Stimulated activated CD8-positive, alpha-beta memory T cell treated with anti-CD3 and anti-CD28 coated beads, Interleukin-12 subunit alpha, Interleukin-12 subunit beta, amount 100 ng/mL, for 24 hours (primary cell): ENCODE measurements around the gene TMOD2.

Experiments
- DNase-seq: peaks from one replicate; pipeline ENCODE4 v3.0.0-alpha.2; 2020; ENCODE audit errors: extremely low read depth

Gene TMOD2

DNA sequence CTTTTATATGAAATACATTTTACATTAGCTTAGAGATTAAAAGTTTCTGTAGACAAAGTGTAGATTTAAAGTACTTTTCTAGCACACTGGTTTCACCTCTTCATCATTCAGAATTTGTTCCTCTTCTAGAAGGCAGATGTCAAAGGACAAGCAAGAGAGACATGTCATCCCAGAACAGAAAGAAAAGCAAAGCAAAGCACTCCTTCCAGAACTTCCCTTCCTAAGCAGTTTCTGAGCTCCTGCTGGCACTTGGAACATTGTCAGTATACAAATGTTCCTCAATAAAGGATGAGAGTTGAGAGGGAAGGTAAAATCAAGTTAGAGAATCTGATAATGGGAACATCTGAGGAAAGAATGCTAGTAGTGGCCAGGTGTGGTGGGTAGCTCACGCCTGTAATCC lies 104.2 kb downstream of the TMOD2 start:
- DNase-seq = no peak

DNA sequence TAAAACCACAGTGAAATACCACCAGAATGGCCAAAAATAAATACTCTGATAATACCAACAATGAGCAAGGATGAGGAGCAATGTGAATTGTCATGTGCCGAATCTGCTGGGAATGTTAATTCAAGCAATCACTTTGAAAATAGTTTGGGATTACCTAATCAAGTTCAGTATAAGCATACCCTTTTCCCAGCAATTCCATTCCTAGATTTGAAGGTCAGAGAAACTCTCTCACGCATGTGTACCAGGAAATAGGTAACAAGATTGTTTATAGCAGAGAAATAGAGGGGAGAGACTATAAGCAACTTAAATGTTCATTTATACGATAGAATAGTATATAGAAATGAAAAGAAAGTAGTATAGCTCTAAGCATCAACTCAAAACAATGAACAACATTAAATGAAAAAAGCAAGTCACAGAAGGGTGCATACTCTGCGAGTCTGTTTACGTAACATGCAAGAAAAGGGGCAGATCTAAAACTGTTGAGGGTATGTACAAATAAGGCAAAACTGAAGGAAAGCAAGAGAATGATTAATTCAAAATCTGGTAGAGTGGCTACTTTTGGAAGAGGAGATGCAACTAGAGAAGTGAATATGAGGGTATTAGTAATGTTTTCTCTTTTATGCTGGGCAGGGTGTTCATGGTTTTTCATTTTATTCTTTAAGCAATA lies 105.5 kb downstream of the TMOD2 start:
- no peak for DNase-seq

DNA sequence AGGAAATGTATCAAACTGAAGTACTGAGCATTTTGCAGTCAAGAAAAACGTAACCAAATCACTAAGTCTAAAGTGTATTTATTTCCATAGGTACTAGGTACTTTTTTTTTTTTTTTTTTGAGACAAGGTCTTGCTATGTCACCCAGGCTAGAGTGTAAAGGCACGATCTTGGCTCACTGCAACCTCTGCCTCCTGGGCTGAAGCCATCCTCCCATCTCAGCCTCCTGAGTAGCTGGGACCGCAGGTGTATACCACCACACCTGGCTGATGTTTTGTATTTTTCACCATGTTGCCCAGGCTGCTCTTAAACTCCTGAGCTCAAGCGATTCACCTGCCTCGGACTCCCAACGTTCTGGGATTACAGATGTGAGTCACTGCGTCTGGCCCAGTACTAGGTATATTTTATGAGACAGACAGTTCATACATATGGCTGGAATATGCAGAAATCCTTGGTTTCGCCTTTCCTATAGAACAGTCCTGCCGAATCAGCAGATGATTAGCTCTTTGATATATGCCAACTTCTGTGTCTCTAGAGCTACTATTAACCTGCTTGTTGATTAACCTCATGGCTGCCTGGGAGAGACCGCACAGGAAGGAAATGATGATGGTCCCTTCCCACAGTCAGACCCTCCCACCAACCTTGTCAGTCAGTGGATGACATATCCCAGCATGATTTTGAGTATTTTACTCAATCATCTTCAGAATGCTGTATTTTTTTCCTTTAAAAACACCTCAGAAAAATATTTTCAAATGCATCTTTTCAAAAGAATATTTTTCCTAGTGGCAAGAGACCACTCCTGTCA lies 110.4 kb downstream of the TMOD2 start:
- DNase-seq = peak; percentile 10

DNA sequence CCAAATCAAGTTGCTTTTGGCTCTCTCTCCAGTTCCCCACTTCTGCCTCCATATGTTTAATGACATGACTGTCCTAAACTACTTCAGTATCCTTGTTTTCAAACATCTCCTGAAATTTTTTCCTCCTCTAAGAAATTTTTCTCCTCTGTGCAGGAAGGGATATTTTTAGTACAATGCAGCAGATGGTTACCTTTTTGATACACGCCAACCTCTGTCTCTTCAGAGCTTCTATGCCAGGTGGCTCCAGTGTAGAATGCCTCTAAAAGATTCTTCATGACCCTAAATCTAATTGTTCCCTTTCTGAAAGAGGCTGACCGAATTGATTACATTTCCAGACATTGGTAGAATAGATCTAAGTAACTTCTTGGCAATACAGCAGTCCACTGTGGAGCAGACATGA lies 111.7 kb downstream of the TMOD2 start:
- no peak for DNase-seq

DNA sequence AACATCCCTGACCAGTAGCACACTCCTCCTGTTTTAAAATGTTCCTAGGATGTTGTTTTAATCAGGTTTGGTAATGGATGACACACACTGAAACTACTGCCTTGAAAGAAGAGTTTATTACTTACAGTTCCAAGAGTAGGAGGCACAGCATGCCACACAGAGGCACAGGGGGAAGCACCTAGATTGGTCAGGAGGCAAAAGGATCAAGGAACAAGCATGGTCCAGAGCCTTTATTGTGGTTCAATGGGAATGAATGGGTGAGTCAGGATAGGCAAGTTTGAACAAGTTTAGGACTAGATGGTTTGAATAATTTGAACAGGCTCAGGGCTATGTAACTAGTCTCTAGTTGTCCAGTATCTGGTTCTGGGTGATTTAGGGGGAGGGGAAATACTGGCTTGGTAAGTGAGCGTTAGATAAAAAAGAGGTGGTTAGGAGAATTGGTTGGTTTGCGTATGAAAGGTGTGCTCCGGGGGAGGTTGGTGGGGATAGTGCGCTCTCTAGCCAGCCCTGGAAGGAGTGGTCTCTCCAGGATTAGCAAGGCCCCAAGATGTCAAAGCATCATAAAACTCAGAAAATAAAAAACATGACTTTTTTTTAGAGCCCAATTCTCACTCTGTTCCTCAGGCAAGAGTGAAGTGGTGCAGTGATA lies 113.1 kb downstream of the TMOD2 start:
- no peak for DNase-seq

DNA sequence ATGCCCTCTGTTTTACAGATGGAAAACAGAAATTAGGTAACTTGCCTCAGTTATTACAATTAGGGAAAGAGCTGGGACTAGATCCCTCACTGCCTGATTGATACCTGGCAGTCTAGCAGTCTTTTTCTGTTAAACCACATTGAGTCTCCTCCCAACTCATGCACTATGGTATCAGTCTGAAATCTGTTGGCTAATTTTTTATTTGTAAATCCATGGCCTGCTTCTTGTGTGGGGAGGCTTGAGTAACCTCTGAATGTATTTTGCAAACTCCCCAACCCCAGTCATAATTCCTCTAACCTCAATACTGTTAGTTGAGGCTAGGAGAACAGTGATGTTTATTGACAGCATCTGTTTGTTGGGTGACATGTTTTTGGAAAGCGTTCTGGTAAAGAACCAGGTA lies 113.9 kb downstream of the TMOD2 start:
- no peak for DNase-seq
